Small intestine (tissue), 7 donors: ENCODE results near the gene VN1R5. TPM values are rescaled to one million over a fixed set of nuclear protein-coding genes. Genes with fewer than 3 reads are reported as not detected.
"Not testable (repeated sequence)": the region's sequence is repeated elsewhere in the genome, so short reads cannot be mapped to it uniquely, and the experiment has no call there.

Experiments used
- DNase-seq, 2 donors: peaks; one replicate each; pipeline versions ENCODE4 v3.0.0 to v3.0.0-alpha.2; 2013
- FAIRE-seq: peaks from 2 replicates; lab custom pipeline; 2012; peaks lifted over from hg19 to GRCh38; lab: Jason Lieb, UNC
- H3K27ac ChIP-seq, 3 donors: one replicate each; pipeline ENCODE4 v1.5.1; 2013; ENCODE audit warnings: low read length in 2 of 3, mild to moderate bottlenecking in 2 of 3, control low read depth in 1 of 3, inconsistent platforms in 1 of 3, low read depth in 1 of 3, moderate library complexity in 1 of 3
- H3K27me3 ChIP-seq, 3 donors: one replicate each; pipeline ENCODE4 v1.6.1; 2013; ENCODE audit warnings: low read length in 3 of 3, inconsistent platforms in 1 of 3; ENCODE audit not compliant: control insufficient read depth in 3 of 3, insufficient read depth in 3 of 3
- H3K36me3 ChIP-seq, 3 donors: one replicate each; pipeline ENCODE4 v1.6.1; 2013; ENCODE audit warnings: low read length in 3 of 3, inconsistent platforms in 1 of 3, low read depth in 1 of 3, mild to moderate bottlenecking in 1 of 3, moderate library complexity in 1 of 3; ENCODE audit not compliant: control insufficient read depth in 3 of 3, insufficient read depth in 2 of 3
- H3K4me1 ChIP-seq, 3 donors: one replicate each; pipeline ENCODE4 v1.6.1; 2013; ENCODE audit warnings: low read length in 2 of 3, inconsistent platforms in 1 of 3, low read depth in 1 of 3, mild to moderate bottlenecking in 1 of 3, moderate library complexity in 1 of 3; ENCODE audit not compliant: control insufficient read depth in 3 of 3, insufficient read depth in 2 of 3
- H3K4me3 ChIP-seq, 3 donors: one replicate each; pipeline ENCODE4 v1.5.1; 2013; ENCODE audit warnings: low read length in 3 of 3, control low read depth in 1 of 3, inconsistent platforms in 1 of 3, low read depth in 1 of 3, mild to moderate bottlenecking in 1 of 3, moderate library complexity in 1 of 3
- H3K9me3 ChIP-seq, 2 donors: one replicate each; pipeline ENCODE4 v1.6.1; 2013; ENCODE audit warnings: low read depth in 1 of 2, low read length in 1 of 2; ENCODE audit not compliant: control insufficient read depth in 2 of 2, insufficient read depth in 1 of 2
- whole genome bisulfite sequencing, 3 donors: extraction: QIAGEN DNeasy Blood & Tissue Kit; methylation state at CpG; one replicate each; pipeline ENCODE4 v1.1.7; 2013; 5-methylcytosine and 5-hydroxymethylcytosine counted together
- polyA plus RNA-seq, 4 donors: library from polyadenylated mRNA; stranded (reverse) in 3 of 4; unstranded in 1 of 4; fragments of 200-250 nt in 3 of 4; fragments of 120-200 nt in 1 of 4; gene quantifications; one replicate each; pipeline versions ENCODE4 v1.2.1 to v1.2.3, GENCODE V29; 2013
- donor health status: healthy with polysubstance abuse.
- donor health status: control.
- donor health status: control.
- donor health status: Bipolar disorder and iron deficiency.
- donor health status: healthy.

The VN1R5 gene
- polyA plus RNA-seq, 4 donors, result not detected

DNA sequence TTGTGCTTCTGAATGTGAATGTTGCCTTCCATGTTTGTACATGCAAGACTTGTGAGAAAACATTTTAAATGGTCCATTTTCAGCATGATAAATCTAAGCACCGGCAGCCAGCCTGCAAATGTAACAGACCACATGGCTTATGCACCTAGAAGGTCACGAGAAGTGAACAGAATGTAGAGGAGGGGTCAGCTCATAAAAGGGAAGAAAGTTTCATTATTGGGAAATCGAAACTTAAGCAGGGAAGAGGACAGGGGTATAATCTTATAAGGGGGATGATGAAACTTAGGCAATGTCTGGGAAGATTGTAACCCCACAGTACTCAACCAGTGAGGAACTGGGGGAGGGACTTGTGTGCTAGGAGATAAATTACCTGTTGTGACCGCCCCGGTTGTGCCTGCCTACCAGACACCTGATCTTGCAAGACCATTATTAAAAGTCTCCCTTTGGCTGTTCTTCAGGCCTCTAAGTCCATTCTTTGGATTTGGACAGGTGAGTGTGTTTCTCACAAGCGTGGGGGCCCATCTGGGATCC, 37.7 kb upstream of the VN1R5 start:
- Histone ChIP-seq H3K9me3 (no peaks in the 10 kb centered on the region), H3K4me1 (no peaks in the 10 kb centered on the region), H3K36me3 (no peaks in the 10 kb centered on the region), H3K27me3 (peaks cover 0 to 3% (median 0%) of the 10 kb centered on the region in 3 donors), H3K4me3 (no peak overlapping the region), H3K27ac (no peak overlapping the region)
- DNase-seq (no peak), FAIRE-seq (no peak)
- 72 to 91% (median 86%) methylated on average over 6 of the region's 6 CpGs for WGBS, 3 donors

DNA sequence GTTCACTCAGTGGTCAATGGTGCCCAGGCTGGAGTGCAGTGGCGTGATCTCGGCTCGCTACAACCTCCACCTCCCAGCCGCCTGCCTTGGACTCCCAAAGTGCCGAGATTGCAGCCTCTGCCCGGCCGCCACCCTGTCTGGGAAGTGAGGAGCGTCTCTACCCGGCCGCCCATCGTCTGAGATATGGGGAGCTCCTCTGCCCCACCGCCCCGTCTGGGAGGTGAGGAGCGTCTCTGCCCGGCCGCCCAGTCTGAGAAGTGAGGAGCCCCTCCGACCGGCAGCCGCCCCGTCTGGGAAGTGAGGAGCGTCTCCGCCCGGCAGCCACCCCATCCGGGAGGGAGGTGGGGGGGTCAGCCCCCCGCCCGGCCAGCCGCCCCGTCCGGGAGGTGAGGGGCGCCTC, 35.6 kb upstream of the VN1R5 start:
- not testable (repeated sequence) for FAIRE-seq, H3K27ac ChIP-seq, H3K9me3 ChIP-seq, H3K4me1 ChIP-seq, H3K4me3 ChIP-seq, H3K36me3 ChIP-seq, H3K27me3 ChIP-seq, DNase-seq
- WGBS, 3 donors, result 97 to 98% (median 97%) methylated on average over 22 to 25 of the region's 30 CpGs

DNA sequence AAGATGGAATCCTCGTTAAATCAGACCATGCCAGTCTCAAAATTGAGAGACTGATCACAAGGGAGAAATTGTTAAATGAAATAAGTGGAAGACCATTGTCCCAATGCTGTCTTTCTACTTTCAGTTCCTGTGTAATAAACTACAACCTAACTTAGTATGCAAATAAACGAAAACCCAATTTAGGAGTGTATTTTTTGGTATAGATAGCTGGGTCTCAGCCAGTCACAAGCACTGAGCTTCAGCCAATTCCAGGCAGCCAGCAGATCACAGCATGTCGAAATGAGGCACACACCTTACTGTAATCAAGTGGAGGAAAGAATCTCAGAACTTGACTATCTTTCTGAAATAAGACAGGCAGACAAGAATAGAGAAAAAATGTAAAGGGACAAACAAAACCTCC, 33.0 kb upstream of the VN1R5 start:
- FAIRE-seq (no peak), DNase-seq (no peak)
- Histone ChIP-seq H3K4me3 (no peak overlapping the region), H3K27ac (no peak overlapping the region), H3K36me3 (no peaks in the 10 kb centered on the region), H3K9me3 (no peaks in the 10 kb centered on the region), H3K4me1 (no peaks in the 10 kb centered on the region), H3K27me3 (no peaks in the 10 kb centered on the region)
- 60 to 74% (median 67%) methylated on average over 3 of the region's 3 CpGs for WGBS, 3 donors

DNA sequence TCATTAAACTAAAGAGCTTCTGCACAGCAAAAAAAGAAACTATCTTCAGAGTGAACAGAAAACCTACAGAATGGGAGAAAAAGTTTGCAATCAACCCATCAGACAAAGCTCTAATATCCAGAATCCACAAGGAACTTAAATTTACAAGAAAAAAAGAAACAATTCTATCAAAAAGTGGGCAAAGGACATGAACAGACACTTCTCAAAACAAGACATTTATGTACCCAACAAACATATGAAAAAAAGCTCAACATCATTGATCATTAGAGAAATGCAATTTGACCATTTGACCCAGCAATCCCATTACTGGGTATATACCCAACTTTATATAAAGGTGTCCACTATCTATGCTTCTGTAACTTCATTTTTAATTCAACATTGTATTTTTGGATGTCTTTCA, 31.1 kb upstream of the VN1R5 start:
- Histone ChIP-seq H3K4me1 (no peaks in the 10 kb centered on the region), H3K9me3 (peaks cover 0 to 4% of the 10 kb centered on the region in 2 donors), H3K27me3 (no peaks in the 10 kb centered on the region), H3K36me3 (no peaks in the 10 kb centered on the region), H3K4me3 (no peak overlapping the region), H3K27ac (no peak overlapping the region)
- no peak for DNase-seq
- FAIRE-seq, result no peak

DNA sequence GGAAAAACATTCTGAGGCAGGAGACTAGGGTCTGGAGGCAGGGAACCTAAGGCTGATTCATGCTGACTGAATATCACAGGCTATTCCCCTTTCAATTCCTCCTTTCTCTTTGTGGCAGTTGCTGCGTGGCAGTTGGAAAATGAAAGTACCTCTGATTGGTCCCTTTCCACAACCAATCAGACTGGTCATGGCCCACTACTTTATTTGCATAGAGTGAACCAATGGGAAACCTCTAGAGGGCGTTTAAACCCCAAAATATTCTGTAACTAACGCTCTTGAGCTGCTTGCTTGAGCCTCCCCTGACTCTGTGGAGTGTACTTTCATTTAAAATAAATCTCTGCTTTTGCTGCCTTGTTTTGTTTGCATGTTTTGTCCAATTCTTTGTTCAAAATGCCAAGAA, 27.7 kb upstream of the VN1R5 start:
- no peak for DNase-seq
- H3K4me1 ChIP-seq, result no peaks in the 10 kb centered on the region
- no peak overlapping the region for H3K27ac ChIP-seq
- H3K27me3 ChIP-seq, result no peaks in the 10 kb centered on the region
- no peak for FAIRE-seq
- H3K36me3 ChIP-seq, result no peaks in the 10 kb centered on the region
- peaks cover 0 to 4% of the 10 kb centered on the region in 2 donors for H3K9me3 ChIP-seq
- no peak overlapping the region for H3K4me3 ChIP-seq
- WGBS, 3 donors, result 46 to 58% (median 55%) methylated on average over 3 of the region's 3 CpGs

DNA sequence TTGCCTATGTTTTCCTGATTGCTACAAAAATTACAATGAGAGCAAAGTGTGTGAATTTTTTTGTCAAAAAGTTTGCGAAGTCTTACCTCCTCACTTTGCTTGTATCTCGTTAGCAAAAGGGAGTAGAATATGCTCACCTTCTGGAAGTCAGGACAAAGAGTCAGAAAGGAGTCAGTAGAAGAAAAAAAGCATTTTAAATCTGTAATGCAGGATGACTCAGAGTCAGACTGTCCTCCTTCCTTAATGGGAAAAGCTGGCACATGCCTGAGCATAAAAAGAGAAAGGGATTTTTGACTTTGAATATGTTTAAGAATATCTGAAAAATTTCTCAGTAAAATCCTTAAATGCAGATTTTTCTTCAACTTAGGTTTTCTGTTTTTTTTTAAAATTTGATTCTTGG, 14.2 kb upstream of the VN1R5 start:
- Histone ChIP-seq H3K4me1 (no peaks in the 10 kb centered on the region), H3K9me3 (peaks cover 2 to 9% of the 10 kb centered on the region in 2 donors), H3K27me3 (no peaks in the 10 kb centered on the region), H3K27ac (no peak overlapping the region), H3K4me3 (no peak overlapping the region), H3K36me3 (no peaks in the 10 kb centered on the region)
- WGBS, 3 donors, result 66 to 79% (median 71%) methylated on average over 2 of the region's 2 CpGs
- DNase-seq, result no peak
- FAIRE-seq, result no peak

DNA sequence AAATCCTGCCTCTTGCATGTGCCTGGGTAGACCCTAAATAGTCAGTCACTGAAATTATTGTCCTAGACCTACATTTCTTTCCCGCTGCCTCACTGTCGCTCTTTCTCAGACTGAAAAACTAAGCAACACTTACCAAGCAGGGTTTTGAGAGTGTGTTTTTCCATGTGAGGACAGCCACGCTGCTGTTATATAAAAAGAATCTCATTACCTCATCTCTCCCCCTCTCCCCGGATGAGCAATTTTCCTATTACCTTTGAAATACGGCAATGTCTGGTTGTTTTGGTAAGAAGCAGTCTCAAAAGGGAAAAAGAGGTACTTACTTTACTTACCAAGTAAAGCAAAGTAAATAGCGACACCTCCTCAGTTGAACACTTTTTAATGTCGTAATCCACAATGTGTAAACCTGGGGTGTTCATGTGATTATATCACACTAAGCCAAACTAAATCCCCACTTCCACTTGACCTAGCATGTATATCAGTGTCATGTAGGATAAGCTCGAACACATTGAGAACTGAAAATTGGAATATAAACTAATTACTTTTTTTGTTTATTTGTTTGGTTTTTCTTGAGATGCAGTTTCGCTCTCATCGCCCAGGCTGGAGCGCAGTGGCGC, 12.2 kb upstream of the VN1R5 start:
- 89 to 92% (median 90%) methylated on average over 12 of the region's 12 CpGs for WGBS, 3 donors
- FAIRE-seq, result no peak
- DNase-seq, result no peak
- Histone ChIP-seq H3K4me3 (no peak overlapping the region), H3K4me1 (no peaks in the 10 kb centered on the region), H3K36me3 (no peaks in the 10 kb centered on the region), H3K27me3 (no peaks in the 10 kb centered on the region), H3K9me3 (peaks cover 2 to 10% of the 10 kb centered on the region in 2 donors), H3K27ac (no peak overlapping the region)

DNA sequence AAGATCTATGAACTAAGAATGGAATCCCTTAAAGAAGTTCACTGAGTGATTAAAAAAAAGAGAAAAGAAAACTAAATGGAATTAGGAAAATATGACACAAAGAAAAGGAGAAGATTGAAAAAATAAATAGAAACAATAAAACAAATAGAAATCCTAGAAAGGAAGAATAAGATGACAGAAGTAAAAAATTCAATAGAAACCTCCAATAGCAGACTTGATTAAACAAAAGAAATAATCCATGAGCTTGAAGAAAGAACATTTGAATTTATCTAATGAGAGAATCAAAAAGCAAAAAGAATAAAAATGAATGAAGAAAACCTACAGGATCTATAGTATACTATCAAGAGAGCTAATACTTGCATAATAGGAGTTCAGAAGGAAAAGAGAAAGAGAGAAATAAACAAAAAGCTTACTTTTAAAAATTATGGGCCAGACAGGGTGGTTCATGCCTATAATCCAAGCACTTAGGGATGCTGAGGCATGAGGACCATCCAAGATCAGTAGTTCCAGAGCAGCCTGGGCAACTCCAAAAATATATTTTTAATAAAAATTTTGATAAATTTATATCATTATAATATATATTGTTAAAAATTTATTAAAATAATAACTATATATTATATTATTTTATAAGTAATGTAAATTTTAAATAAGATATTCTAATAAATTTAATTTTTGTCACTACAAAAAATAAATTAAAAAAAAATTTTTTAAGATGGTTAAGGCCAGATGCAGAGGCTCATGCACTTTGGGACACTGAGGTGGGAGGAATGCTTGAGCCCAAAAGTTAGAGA, 9.4 kb upstream of the VN1R5 start:
- Histone ChIP-seq H3K4me1 (no peaks in the 10 kb centered on the region), H3K36me3 (no peaks in the 10 kb centered on the region), H3K4me3 (no peak overlapping the region), H3K9me3 (peaks cover 2 to 10% of the 10 kb centered on the region in 2 donors), H3K27ac (no peak overlapping the region), H3K27me3 (no peaks in the 10 kb centered on the region)
- no peak for DNase-seq
- FAIRE-seq, result peak; percentile 82
